ENCODE measurements around the gene PCDHGB3. TPM values are rescaled to one million over a fixed set of nuclear protein-coding genes. Genes with fewer than 3 reads are reported as not detected.

Gene PCDHGB3
- polyA plus RNA-seq, 5 donors: 2.0 to 3.0 (median 2.5) TPM

DNA sequence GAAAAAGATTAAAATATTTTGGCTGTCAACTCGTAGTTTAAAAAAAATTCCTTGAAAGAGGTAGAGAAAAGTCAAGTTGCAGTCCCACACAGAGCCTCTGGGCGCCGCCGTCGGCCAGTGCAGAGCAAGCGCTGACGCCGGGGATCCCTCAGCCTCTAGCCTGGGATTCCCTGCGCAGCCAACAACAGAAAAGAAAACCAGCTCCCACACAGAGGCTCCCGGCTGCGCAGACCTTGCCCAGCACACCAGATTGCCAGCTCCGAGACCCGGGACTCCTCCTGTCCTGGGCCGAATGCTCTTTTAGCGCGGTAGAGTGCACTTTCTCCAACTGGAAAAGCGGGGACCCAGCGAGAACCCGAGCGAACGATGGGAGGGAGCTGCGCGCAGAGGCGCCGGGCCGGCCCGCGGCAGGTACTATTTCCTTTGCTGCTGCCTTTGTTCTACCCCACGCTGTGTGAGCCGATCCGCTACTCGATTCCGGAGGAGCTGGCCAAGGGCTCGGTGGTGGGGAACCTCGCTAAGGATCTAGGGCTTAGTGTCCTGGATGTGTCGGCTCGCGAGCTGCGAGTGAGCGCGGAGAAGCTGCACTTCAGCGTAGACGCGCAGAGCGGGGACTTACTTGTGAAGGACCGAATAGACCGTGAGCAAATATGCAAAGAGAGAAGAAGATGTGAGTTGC lies 47.6 kb downstream of the PCDHGB3 start, which contains the start of gene PCDHGB7:
TSS of gene PCDHGB7 (plus strand) at position 184 of the 679 bp plus-strand sequence. CDS start at position 367, 183 bp downstream.
- peak; percentile 42 to 61 for DNase-seq

DNA sequence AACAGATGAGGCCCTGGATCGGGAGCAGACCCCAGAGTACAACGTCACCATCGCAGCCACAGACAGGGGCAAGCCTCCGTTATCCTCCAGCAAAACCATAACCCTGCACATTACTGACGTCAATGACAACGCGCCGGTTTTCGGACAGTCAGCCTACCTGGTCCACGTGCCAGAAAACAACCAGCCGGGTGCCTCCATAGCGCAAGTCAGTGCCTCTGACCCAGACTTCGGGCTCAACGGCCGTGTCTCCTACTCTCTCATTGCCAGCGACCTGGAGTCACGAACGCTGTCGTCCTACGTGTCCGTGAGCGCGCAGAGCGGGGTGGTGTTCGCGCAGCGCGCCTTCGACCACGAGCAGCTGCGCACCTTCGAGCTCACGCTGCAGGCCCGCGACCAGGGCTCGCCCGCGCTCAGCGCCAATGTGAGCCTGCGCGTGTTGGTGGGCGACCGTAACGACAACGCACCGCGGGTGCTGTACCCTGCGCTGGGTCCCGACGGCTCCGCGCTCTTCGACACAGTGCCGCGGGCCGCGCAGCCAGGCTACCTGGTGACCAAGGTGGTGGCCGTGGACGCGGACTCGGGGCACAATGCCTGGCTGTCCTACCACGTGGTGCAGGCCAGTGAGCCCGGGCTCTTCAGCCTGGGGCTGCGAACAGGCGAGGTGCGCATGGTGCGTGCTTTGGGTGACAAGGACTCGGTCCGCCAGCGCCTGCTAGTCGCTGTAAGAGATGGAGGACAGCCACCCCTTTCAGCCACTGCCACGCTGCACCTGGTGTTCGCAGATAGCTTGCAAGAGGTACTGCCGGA lies 49.2 kb downstream of the PCDHGB3 start:
- DNase-seq: no peak

DNA sequence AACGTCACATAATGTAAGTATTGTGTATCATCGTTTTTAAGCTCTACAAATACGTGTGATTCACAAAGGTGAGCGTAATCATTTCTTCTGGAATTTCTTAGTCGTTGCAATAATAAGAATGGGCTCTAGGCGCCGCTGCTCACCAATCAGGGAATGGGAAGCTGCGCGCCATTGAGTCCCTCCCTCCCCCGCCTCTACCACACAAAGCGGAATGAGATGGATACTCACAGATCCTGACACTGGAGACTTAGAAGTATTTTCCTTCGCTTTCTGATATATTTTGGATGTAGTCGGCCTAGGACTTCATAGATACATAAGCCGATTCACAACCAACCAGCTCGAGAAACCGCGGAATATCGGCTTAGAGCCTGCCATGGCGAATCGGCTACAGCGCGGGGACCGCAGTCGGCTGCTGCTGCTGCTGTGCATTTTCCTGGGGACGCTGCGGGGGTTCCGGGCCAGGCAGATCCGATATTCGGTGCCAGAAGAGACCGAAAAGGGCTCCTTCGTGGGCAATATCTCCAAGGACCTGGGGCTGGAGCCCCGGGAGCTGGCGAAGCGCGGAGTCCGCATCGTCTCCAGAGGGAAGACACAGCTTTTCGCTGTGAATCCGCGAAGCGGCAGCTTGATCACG lies 50.9 kb downstream of the PCDHGB3 start, which contains the start of gene PCDHGA11:
TSS of gene PCDHGA11 (plus strand) at position 197 of the 634 bp plus-strand sequence. CDS start at position 374, 177 bp downstream.
- no peak for DNase-seq

DNA sequence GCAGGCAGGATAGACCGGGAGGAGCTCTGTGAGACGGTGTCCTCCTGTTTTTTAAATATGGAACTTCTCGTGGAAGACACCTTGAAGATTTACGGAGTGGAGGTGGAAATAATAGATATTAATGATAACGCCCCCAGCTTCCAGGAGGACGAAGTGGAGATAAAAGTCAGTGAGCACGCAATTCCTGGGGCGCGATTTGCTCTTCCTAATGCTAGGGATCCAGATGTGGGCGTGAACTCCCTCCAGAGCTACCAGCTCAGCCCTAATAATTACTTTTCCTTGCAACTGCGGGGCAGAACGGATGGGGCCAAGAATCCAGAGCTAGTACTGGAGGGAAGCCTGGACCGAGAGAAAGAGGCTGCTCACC lies 51.4 kb downstream of the PCDHGB3 start:
- DNase-seq: no peak

Other genes starting within 250 kb of the PCDHGB3 start
- gene PCDHB4, start 248.4 kb upstream of the PCDHGB3 start, polyA plus RNA-seq (ENCODE audit: insufficient read depth in 1 of 5, insufficient read length in 5 of 5, low replicate concordance in 1 of 5): 1 to 10 TPM; 1.7 to 3.0 (median 2.9) TPM
- 10 to 100 TPM in 3 of 5 donors, 1 to 10 TPM in 2; 9.1 to 15.4 (median 10.6) TPM for gene PCDHB5, start 235.0 kb upstream of the PCDHGB3 start, polyA plus RNA-seq (ENCODE audit: insufficient read depth in 1 of 5, insufficient read length in 5 of 5, low replicate concordance in 1 of 5)
- 1 to 10 TPM; 2.5 to 3.7 (median 3.0) TPM for gene PCDHB6, start 220.2 kb upstream of the PCDHGB3 start, polyA plus RNA-seq (ENCODE audit: insufficient read depth in 1 of 5, insufficient read length in 5 of 5, low replicate concordance in 1 of 5)
- gene PCDHB7, start 197.6 kb upstream of the PCDHGB3 start, polyA plus RNA-seq (ENCODE audit: insufficient read depth in 1 of 5, insufficient read length in 5 of 5, low replicate concordance in 1 of 5): 1 to 10 TPM; 3.9 to 6.0 (median 4.7) TPM
- 1 to 10 TPM; 1.1 to 2.5 (median 2.2) TPM for gene PCDHB8, start 192.5 kb upstream of the PCDHGB3 start, polyA plus RNA-seq (ENCODE audit: insufficient read depth in 1 of 5, insufficient read length in 5 of 5, low replicate concordance in 1 of 5)
- gene PCDHB16, start 187.9 kb upstream of the PCDHGB3 start, polyA plus RNA-seq (ENCODE audit: insufficient read depth in 1 of 5, insufficient read length in 5 of 5, low replicate concordance in 1 of 5): 1 to 10 TPM; 4.7 to 6.6 (median 4.9) TPM
- gene PCDHB9, start 183.1 kb upstream of the PCDHGB3 start, polyA plus RNA-seq (ENCODE audit: insufficient read depth in 1 of 5, insufficient read length in 5 of 5, low replicate concordance in 1 of 5): 1 to 10 TPM; 3.1 to 5.6 (median 4.0) TPM
- gene PCDHB10, start 177.9 kb upstream of the PCDHGB3 start, polyA plus RNA-seq (ENCODE audit: insufficient read depth in 1 of 5, insufficient read length in 5 of 5, low replicate concordance in 1 of 5): 1 to 10 TPM; 5.0 to 7.5 (median 6.9) TPM
- gene PCDHB11, start 170.6 kb upstream of the PCDHGB3 start, polyA plus RNA-seq (ENCODE audit: insufficient read depth in 1 of 5, insufficient read length in 5 of 5, low replicate concordance in 1 of 5): 1 to 10 TPM; 1.7 to 4.5 (median 3.3) TPM
- gene PCDHB12, start 161.5 kb upstream of the PCDHGB3 start, polyA plus RNA-seq (ENCODE audit: insufficient read depth in 1 of 5, insufficient read length in 5 of 5, low replicate concordance in 1 of 5): 1 to 10 TPM; 4.3 to 6.6 (median 5.4) TPM
- gene PCDHB13, start 156.3 kb upstream of the PCDHGB3 start, polyA plus RNA-seq (ENCODE audit: insufficient read depth in 1 of 5, insufficient read length in 5 of 5, low replicate concordance in 1 of 5): 1 to 10 TPM; 3.9 to 6.0 (median 5.0) TPM
- 10 to 100 TPM in 1 of 5 donors, 1 to 10 TPM in 4; 9.1 to 10.3 (median 9.3) TPM for gene PCDHB14, start 146.9 kb upstream of the PCDHGB3 start, polyA plus RNA-seq (ENCODE audit: insufficient read depth in 1 of 5, insufficient read length in 5 of 5, low replicate concordance in 1 of 5)
- 10 to 100 TPM in 3 of 5 donors, 1 to 10 TPM in 2; 9.4 to 13.2 (median 10.2) TPM for gene PCDHB15, start 124.8 kb upstream of the PCDHGB3 start, polyA plus RNA-seq (ENCODE audit: insufficient read depth in 1 of 5, insufficient read length in 5 of 5, low replicate concordance in 1 of 5)
- under 1 TPM; 0.08 to 0.26 (median 0.17) TPM for gene SLC25A2, start 66.2 kb upstream of the PCDHGB3 start, polyA plus RNA-seq (ENCODE audit: insufficient read depth in 1 of 5, insufficient read length in 5 of 5, low replicate concordance in 1 of 5)
- 100 to 1,000 TPM; 124 to 151 (median 140) TPM for gene TAF7, start 49.5 kb upstream of the PCDHGB3 start, polyA plus RNA-seq (ENCODE audit: insufficient read depth in 1 of 5, insufficient read length in 5 of 5, low replicate concordance in 1 of 5)
- 1 to 10 TPM in 1 of 5 donors, under 1 TPM in 4; 0.50 to 1.0 (median 0.72) TPM for gene PCDHGA1, start 39.7 kb upstream of the PCDHGB3 start, polyA plus RNA-seq (ENCODE audit: insufficient read depth in 1 of 5, insufficient read length in 5 of 5, low replicate concordance in 1 of 5)
- 1 to 10 TPM; 3.0 to 7.3 (median 4.2) TPM for gene PCDHGA2, start 31.5 kb upstream of the PCDHGB3 start, polyA plus RNA-seq (ENCODE audit: insufficient read depth in 1 of 5, insufficient read length in 5 of 5, low replicate concordance in 1 of 5)
- 1 to 10 TPM; 2.0 to 3.9 (median 2.8) TPM for gene PCDHGA3, start 26.4 kb upstream of the PCDHGB3 start, polyA plus RNA-seq (ENCODE audit: insufficient read depth in 1 of 5, insufficient read length in 5 of 5, low replicate concordance in 1 of 5)
- gene PCDHGB1, start 20.1 kb upstream of the PCDHGB3 start, polyA plus RNA-seq (ENCODE audit: insufficient read depth in 1 of 5, insufficient read length in 5 of 5, low replicate concordance in 1 of 5): 1 to 10 TPM; 1.2 to 1.7 (median 1.7) TPM
- 1 to 10 TPM; 1.9 to 3.3 (median 2.4) TPM for gene PCDHGA4, start 15.2 kb upstream of the PCDHGB3 start, polyA plus RNA-seq (ENCODE audit: insufficient read depth in 1 of 5, insufficient read length in 5 of 5, low replicate concordance in 1 of 5)
- gene PCDHGB2, start 10.2 kb upstream of the PCDHGB3 start, polyA plus RNA-seq (ENCODE audit: insufficient read depth in 1 of 5, insufficient read length in 5 of 5, low replicate concordance in 1 of 5): 1 to 10 TPM; 4.0 to 6.0 (median 4.3) TPM
- 1 to 10 TPM; 2.7 to 4.5 (median 3.7) TPM for gene PCDHGA5, start 6.1 kb upstream of the PCDHGB3 start, polyA plus RNA-seq (ENCODE audit: insufficient read depth in 1 of 5, insufficient read length in 5 of 5, low replicate concordance in 1 of 5)
- gene PCDHGA6, start 3.6 kb downstream of the PCDHGB3 start, polyA plus RNA-seq (ENCODE audit: insufficient read depth in 1 of 5, insufficient read length in 5 of 5, low replicate concordance in 1 of 5): 1 to 10 TPM; 4.2 to 6.1 (median 4.6) TPM
- gene PCDHGA7, start 12.5 kb downstream of the PCDHGB3 start, polyA plus RNA-seq (ENCODE audit: insufficient read depth in 1 of 5, insufficient read length in 5 of 5, low replicate concordance in 1 of 5): 1 to 10 TPM; 1.7 to 2.1 (median 1.9) TPM
- gene PCDHGB4, start 17.5 kb downstream of the PCDHGB3 start, polyA plus RNA-seq (ENCODE audit: insufficient read depth in 1 of 5, insufficient read length in 5 of 5, low replicate concordance in 1 of 5): 1 to 10 TPM; 3.1 to 5.0 (median 4.2) TPM
- 1 to 10 TPM in 1 of 5 donors, under 1 TPM in 4; 0.50 to 1.1 (median 0.74) TPM for gene PCDHGA8, start 22.4 kb downstream of the PCDHGB3 start, polyA plus RNA-seq (ENCODE audit: insufficient read depth in 1 of 5, insufficient read length in 5 of 5, low replicate concordance in 1 of 5)
- gene PCDHGB5, start 27.7 kb downstream of the PCDHGB3 start, polyA plus RNA-seq (ENCODE audit: insufficient read depth in 1 of 5, insufficient read length in 5 of 5, low replicate concordance in 1 of 5): 1 to 10 TPM; 6.8 to 8.5 (median 7.7) TPM
- 1 to 10 TPM; 4.4 to 8.3 (median 5.7) TPM for gene PCDHGA9, start 32.5 kb downstream of the PCDHGB3 start, polyA plus RNA-seq (ENCODE audit: insufficient read depth in 1 of 5, insufficient read length in 5 of 5, low replicate concordance in 1 of 5)
- 1 to 10 TPM; 6.4 to 9.3 (median 7.8) TPM for gene PCDHGB6, start 37.8 kb downstream of the PCDHGB3 start, polyA plus RNA-seq (ENCODE audit: insufficient read depth in 1 of 5, insufficient read length in 5 of 5, low replicate concordance in 1 of 5)
- 1 to 10 TPM; 4.2 to 5.4 (median 4.5) TPM for gene PCDHGA10, start 42.7 kb downstream of the PCDHGB3 start, polyA plus RNA-seq (ENCODE audit: insufficient read depth in 1 of 5, insufficient read length in 5 of 5, low replicate concordance in 1 of 5)
- 10 to 100 TPM; 13.1 to 15.2 (median 13.9) TPM for gene PCDHGB7, start 47.4 kb downstream of the PCDHGB3 start, polyA plus RNA-seq (ENCODE audit: insufficient read depth in 1 of 5, insufficient read length in 5 of 5, low replicate concordance in 1 of 5)
- gene PCDHGA11, start 50.8 kb downstream of the PCDHGB3 start, polyA plus RNA-seq (ENCODE audit: insufficient read depth in 1 of 5, insufficient read length in 5 of 5, low replicate concordance in 1 of 5): 1 to 10 TPM; 2.7 to 4.4 (median 3.2) TPM
- gene PCDHGA12, start 60.3 kb downstream of the PCDHGB3 start, polyA plus RNA-seq (ENCODE audit: insufficient read depth in 1 of 5, insufficient read length in 5 of 5, low replicate concordance in 1 of 5): 1 to 10 TPM; 2.3 to 4.3 (median 3.4) TPM
- gene PCDHGC3, start 105.7 kb downstream of the PCDHGB3 start, polyA plus RNA-seq (ENCODE audit: insufficient read depth in 1 of 5, insufficient read length in 5 of 5, low replicate concordance in 1 of 5): 100 to 1,000 TPM; 102 to 151 (median 113) TPM
- gene PCDHGC4, start 114.8 kb downstream of the PCDHGB3 start, polyA plus RNA-seq (ENCODE audit: insufficient read depth in 1 of 5, insufficient read length in 5 of 5, low replicate concordance in 1 of 5): 1 to 10 TPM; 1.5 to 2.7 (median 1.7) TPM
- 1 to 10 TPM in 2 of 5 donors, under 1 TPM in 3; 0.76 to 1.2 (median 0.85) TPM for gene PCDHGC5, start 118.8 kb downstream of the PCDHGB3 start, polyA plus RNA-seq (ENCODE audit: insufficient read depth in 1 of 5, insufficient read length in 5 of 5, low replicate concordance in 1 of 5)
- gene DIAPH1, start 248.8 kb downstream of the PCDHGB3 start, polyA plus RNA-seq (ENCODE audit: insufficient read depth in 1 of 5, insufficient read length in 5 of 5, low replicate concordance in 1 of 5): 10 to 100 TPM; 43.3 to 54.3 (median 47.7) TPM